ENCODE data around the gene PEAK1. TPM values are rescaled to one million over a fixed set of nuclear protein-coding genes. Genes with fewer than 3 reads are reported as not detected.

PEAK1 gene
- total and polyA plus RNA-seq, 7 experiments from 2014 or later = 1.2 to 31.0 (median 12.7) TPM

- Histone ChIP-seq H3K36me3 (ENCODE audit: control insufficient read depth in 2 of 3, insufficient read depth in 3 of 3, low read length in 3 of 3) (peaks cover 4 to 26% (median 6%) of the 10 kb centered on the region in 3 experiments), H3K4me3 (ENCODE audit: low read length) (no peak overlapping the region), H3K27me3 (ENCODE audit: control insufficient read depth in 2 of 2, insufficient read depth in 2 of 2, low read length in 2 of 2) (no peaks in the 10 kb centered on the region), H3K4me1 (ENCODE audit: control insufficient read depth in 2 of 2, insufficient read depth in 2 of 2, low read length in 2 of 2) (peaks cover 11 to 25% of the 10 kb centered on the region in 2 donors), H3K9me3 (ENCODE audit: control insufficient read depth in 2 of 3, low read length in 3 of 3) (no peaks in the 10 kb centered on the region), H3K27ac (ENCODE audit: low read depth, low read length) (no peak overlapping the region)
- Mint-ChIP-seq H3K4me1 (peaks cover 22 to 62% (median 40%) of the 10 kb centered on the region in 7 donors), H3K4me3 (no peak overlapping the region), H3K36me3 (peaks cover 4 to 26% (median 18%) of the 10 kb centered on the region in 5 donors), H3K9me3 (no peaks in the 10 kb centered on the region), H3K27ac (peak overlapping the region in 2 of 9 donors; percentile 5 to 47), H3K27me3 (no peaks in the 10 kb centered on the region)
- ChIA-PET CTCF (no interaction called here), POLR2A (interaction anchor here (0.6 to 0.7 kb wide), 2 partner anchors 11 to 25 kb away, joined by 3 read pairs; no protein-coding TSS in a partner anchor)
- intact Hi-C loops (cut with micrococcal nuclease) = loop anchor here (5.0 to 10.0 kb wide), 2 partner anchors 37 to 54 kb away; partner anchors contain the start of genes HMG20A (in 1 of the 2) and PEAK1 (in 1 of the 2)
- ATAC-seq = no peak
- DNase-seq = no peak
These were observed 39.1 kb upstream of the PEAK1 start for GRCh38 chr15:77459031-77459430.

GRCh38 chr15:77457905-77458265 is 38.0 kb upstream of the PEAK1 start:
- intact Hi-C loops (cut with micrococcal nuclease) = loop anchor here (2.0 to 10.0 kb wide), 3 partner anchors 36 to 53 kb away; partner anchors contain the start of genes HMG20A (in 2 of the 2) and PEAK1 (in 2 of the 2)
- Mint-ChIP-seq H3K27me3 (no peaks in the 10 kb centered on the region), H3K9me3 (no peaks in the 10 kb centered on the region), H3K27ac (peak overlapping the region in 7 of 9 donors; percentile 2 to 74 (median 49)), H3K4me3 (peak overlapping the region in 5 of 10 donors; percentile 12 to 69 (median 67)), H3K4me1 (peaks cover 22 to 64% (median 47%) of the 10 kb centered on the region in 7 donors), H3K36me3 (peaks cover 4 to 26% (median 18%) of the 10 kb centered on the region in 5 donors)
- ChIA-PET POLR2A (no interaction called here), CTCF (no interaction called here)
- H3K4me1 ChIP-seq (ENCODE audit: control insufficient read depth in 2 of 2, insufficient read depth in 2 of 2, low read length in 2 of 2) = peaks cover 11 to 25% of the 10 kb centered on the region in 2 donors
- no peak overlapping the region for H3K4me3 ChIP-seq (ENCODE audit: low read length)
- no peak overlapping the region for H3K27ac ChIP-seq (ENCODE audit: low read depth, low read length)
- no peaks in the 10 kb centered on the region for H3K9me3 ChIP-seq (ENCODE audit: control insufficient read depth in 2 of 3, low read length in 3 of 3)
- peaks cover 0 to 14% (median 6%) of the 10 kb centered on the region in 3 experiments for H3K36me3 ChIP-seq (ENCODE audit: control insufficient read depth in 2 of 3, insufficient read depth in 3 of 3, low read length in 3 of 3)
- ATAC-seq (no peak), DNase-seq (no peak)
- no peaks in the 10 kb centered on the region for H3K27me3 ChIP-seq (ENCODE audit: control insufficient read depth in 2 of 2, insufficient read depth in 2 of 2, low read length in 2 of 2)

- Histone ChIP-seq H3K9me3 (ENCODE audit: control insufficient read depth in 2 of 3, low read length in 3 of 3) (no peaks in the 10 kb centered on the region), H3K4me3 (ENCODE audit: low read length) (no peak overlapping the region), H3K4me1 (ENCODE audit: control insufficient read depth in 2 of 2, insufficient read depth in 2 of 2, low read length in 2 of 2) (peaks cover 11 to 25% of the 10 kb centered on the region in 2 donors), H3K27me3 (ENCODE audit: control insufficient read depth in 2 of 2, insufficient read depth in 2 of 2, low read length in 2 of 2) (no peaks in the 10 kb centered on the region), H3K27ac (ENCODE audit: low read depth, low read length) (no peak overlapping the region), H3K36me3 (ENCODE audit: control insufficient read depth in 2 of 3, insufficient read depth in 3 of 3, low read length in 3 of 3) (peaks cover 0 to 14% (median 6%) of the 10 kb centered on the region in 3 experiments)
- DNase-seq (peak in 6 of 9 donors; percentile 1 to 34 (median 11)), ATAC-seq (peak; percentile 20)
- ChIA-PET POLR2A (interaction anchor here (1.0 kb wide), 1 partner anchor 20 kb away, joined by 3 read pairs; no protein-coding TSS in a partner anchor), CTCF (no interaction called here)
- peaks cover 22 to 64% (median 49%) of the 10 kb centered on the region in 7 donors for H3K4me1 Mint-ChIP-seq
- H3K9me3 Mint-ChIP-seq = no peaks in the 10 kb centered on the region
- H3K27ac Mint-ChIP-seq = peak overlapping the region; percentile 2 to 74 (median 49)
- intact Hi-C loops (cut with micrococcal nuclease) = loop anchor here (2.0 to 10.0 kb wide), 3 partner anchors 35 to 53 kb away; partner anchors contain the start of genes HMG20A (in 2 of the 2) and PEAK1 (in 2 of the 2)
- H3K4me3 Mint-ChIP-seq = peak overlapping the region; percentile 4 to 69 (median 40)
- peaks cover 6 to 26% (median 19%) of the 10 kb centered on the region in 5 donors for H3K36me3 Mint-ChIP-seq
- H3K27me3 Mint-ChIP-seq = no peaks in the 10 kb centered on the region
These were observed 37.4 kb upstream of the PEAK1 start for GRCh38 chr15:77457191-77457904.

GRCh38 chr15:77456746-77457145 is 36.8 kb upstream of the PEAK1 start:
- Mint-ChIP-seq H3K36me3 (peaks cover 10 to 26% (median 21%) of the 10 kb centered on the region in 5 donors), H3K4me3 (peak overlapping the region in 6 of 10 donors; percentile 2 to 69 (median 26)), H3K9me3 (no peaks in the 10 kb centered on the region), H3K4me1 (peaks cover 22 to 64% (median 53%) of the 10 kb centered on the region in 7 donors), H3K27me3 (no peaks in the 10 kb centered on the region), H3K27ac (peak overlapping the region in 3 of 9 donors; percentile 8 to 73 (median 18))
- Histone ChIP-seq H3K36me3 (ENCODE audit: control insufficient read depth in 2 of 3, insufficient read depth in 3 of 3, low read length in 3 of 3) (peaks cover 0 to 14% (median 6%) of the 10 kb centered on the region in 3 experiments), H3K4me1 (ENCODE audit: control insufficient read depth in 2 of 2, insufficient read depth in 2 of 2, low read length in 2 of 2) (peaks cover 11 to 25% of the 10 kb centered on the region in 2 donors), H3K4me3 (ENCODE audit: low read length) (no peak overlapping the region), H3K27me3 (ENCODE audit: control insufficient read depth in 2 of 2, insufficient read depth in 2 of 2, low read length in 2 of 2) (no peaks in the 10 kb centered on the region), H3K27ac (ENCODE audit: low read depth, low read length) (no peak overlapping the region), H3K9me3 (ENCODE audit: control insufficient read depth in 2 of 3, low read length in 3 of 3) (no peaks in the 10 kb centered on the region)
- no peak for ATAC-seq
- no peak for DNase-seq
- intact Hi-C loops (cut with micrococcal nuclease) = loop anchor here (2.0 to 10.0 kb wide), 3 partner anchors 34 to 52 kb away; partner anchors contain the start of genes HMG20A (in 2 of the 2) and PEAK1 (in 2 of the 2)
- CTCF ChIA-PET = no interaction called here
- POLR2A ChIA-PET = interaction anchor here (1.0 kb wide), 1 partner anchor 19 kb away, joined by 3 read pairs; no protein-coding TSS in a partner anchor

- Histone ChIP-seq H3K4me3 (ENCODE audit: low read length) (no peak overlapping the region), H3K4me1 (ENCODE audit: control insufficient read depth in 2 of 2, insufficient read depth in 2 of 2, low read length in 2 of 2) (peaks cover 11 to 25% of the 10 kb centered on the region in 2 donors), H3K9me3 (ENCODE audit: control insufficient read depth in 2 of 3, low read length in 3 of 3) (no peaks in the 10 kb centered on the region), H3K27me3 (ENCODE audit: control insufficient read depth in 2 of 2, insufficient read depth in 2 of 2, low read length in 2 of 2) (no peaks in the 10 kb centered on the region), H3K36me3 (ENCODE audit: control insufficient read depth in 2 of 3, insufficient read depth in 3 of 3, low read length in 3 of 3) (peaks cover 0 to 14% (median 6%) of the 10 kb centered on the region in 3 experiments), H3K27ac (ENCODE audit: low read depth, low read length) (no peak overlapping the region)
- peaks cover 0 to 2% (median 0%) of the 10 kb centered on the region in 11 donors for H3K9me3 Mint-ChIP-seq
- no peaks in the 10 kb centered on the region for H3K27me3 Mint-ChIP-seq
- H3K27ac Mint-ChIP-seq = peak overlapping the region in 2 of 9 donors; percentile 4 to 28
- ATAC-seq = no peak
- ChIA-PET CTCF (interaction anchor here (0.7 kb wide), 1 partner anchor 170 kb away, joined by 4 read pairs; no protein-coding TSS in a partner anchor), POLR2A (no interaction called here)
- intact Hi-C loops (cut with micrococcal nuclease) = loop anchor here (2.0 to 10.0 kb wide), 3 partner anchors 34 to 51 kb away; partner anchors contain the start of genes HMG20A (in 2 of the 2) and PEAK1 (in 2 of the 2)
- peaks cover 22 to 65% (median 54%) of the 10 kb centered on the region in 7 donors for H3K4me1 Mint-ChIP-seq
- DNase-seq = no peak
- peaks cover 10 to 25% (median 21%) of the 10 kb centered on the region in 5 donors for H3K36me3 Mint-ChIP-seq
- peak overlapping the region in 1 of 10 donors; percentile 24 for H3K4me3 Mint-ChIP-seq
These were observed 35.9 kb upstream of the PEAK1 start for GRCh38 chr15:77455696-77456321.

GRCh38 chr15:77454951-77455350 is 35.0 kb upstream of the PEAK1 start:
- H3K36me3 Mint-ChIP-seq = peaks cover 10 to 17% (median 14%) of the 10 kb centered on the region in 5 donors
- intact Hi-C loops (cut with micrococcal nuclease) = loop anchor here (5.0 to 10.0 kb wide), 2 partner anchors 33 to 50 kb away; partner anchors contain the start of genes HMG20A (in 1 of the 2) and PEAK1 (in 1 of the 2)
- POLR2A ChIA-PET = no interaction called here

More at GRCh38 chr15:77454951-77455350, 35.0 kb upstream of the PEAK1 start:
- H3K27ac Mint-ChIP-seq = no peak overlapping the region
- H3K9me3 Mint-ChIP-seq = peaks cover 0 to 2% (median 0%) of the 10 kb centered on the region in 11 donors
- Histone ChIP-seq H3K36me3 (ENCODE audit: control insufficient read depth in 2 of 3, insufficient read depth in 3 of 3, low read length in 3 of 3) (peaks cover 0 to 14% (median 6%) of the 10 kb centered on the region in 3 experiments), H3K27me3 (ENCODE audit: control insufficient read depth in 2 of 2, insufficient read depth in 2 of 2, low read length in 2 of 2) (no peaks in the 10 kb centered on the region), H3K4me3 (ENCODE audit: low read length) (no peak overlapping the region), H3K4me1 (ENCODE audit: control insufficient read depth in 2 of 2, insufficient read depth in 2 of 2, low read length in 2 of 2) (peaks cover 11 to 25% of the 10 kb centered on the region in 2 donors), H3K9me3 (ENCODE audit: control insufficient read depth in 2 of 3, low read length in 3 of 3) (no peaks in the 10 kb centered on the region), H3K27ac (ENCODE audit: low read depth, low read length) (no peak overlapping the region)
- ATAC-seq (no peak), DNase-seq (no peak)
- no peaks in the 10 kb centered on the region for H3K27me3 Mint-ChIP-seq
- CTCF ChIA-PET = interaction anchor here (0.7 kb wide), 1 partner anchor 170 kb away, joined by 4 read pairs; no protein-coding TSS in a partner anchor
- peaks cover 22 to 61% (median 52%) of the 10 kb centered on the region in 7 donors for H3K4me1 Mint-ChIP-seq
- H3K4me3 Mint-ChIP-seq = no peak overlapping the region
